Mesothelial cell of epicardium (in vitro differentiated cells): ENCODE data around the gene C22orf42. TPM values are rescaled to one million over a fixed set of nuclear protein-coding genes. Genes with fewer than 3 reads are reported as not detected.

Source experiments
- DNase-seq, 2 experiments: peaks; one replicate each; pipeline ENCODE4 v3.0.0; 2021; ENCODE audit warnings: low spot score in 2 of 2; ENCODE audit not compliant: unreplicated experiment in 2 of 2
- H3K27ac Mint-ChIP-seq: 2 replicates; pipeline ENCODE4 v1.8.0; 2021; ENCODE audit warnings: mixed read lengths
- H3K27me3 Mint-ChIP-seq: 2 replicates; pipeline ENCODE4 v1.8.0; 2021; ENCODE audit warnings: low read depth, mixed read lengths
- H3K36me3 Mint-ChIP-seq: 2 replicates; pipeline ENCODE4 v1.8.0; 2021; ENCODE audit warnings: mixed read lengths
- H3K4me1 Mint-ChIP-seq: 2 replicates; pipeline ENCODE4 v1.8.0; 2021; ENCODE audit warnings: mixed read lengths
- H3K4me3 Mint-ChIP-seq: 2 replicates; pipeline ENCODE4 v1.8.0; 2021; ENCODE audit warnings: mild to moderate bottlenecking, moderate library complexity, mixed read lengths
- H3K9me3 Mint-ChIP-seq: 2 replicates; pipeline ENCODE4 v1.8.0; 2021; ENCODE audit warnings: mixed read lengths
- total RNA-seq: library from RNA; stranded (reverse); gene quantifications from 3 replicates; pipeline ENCODE4 v1.2.1, GENCODE V29; 2021
- TF ChIP-seq, protein P1 (sequence below): fragments of 200-600 bp; sonication (generic); IDR thresholded peaks from one replicate; pipeline ENCODE4 v1.5.0; 2021; ENCODE audit warnings: antibody characterized with exemption; ENCODE audit not compliant: unreplicated experiment

Gene C22orf42
- total RNA-seq, 1 donor from 2014 or later, result not detected

DNA sequence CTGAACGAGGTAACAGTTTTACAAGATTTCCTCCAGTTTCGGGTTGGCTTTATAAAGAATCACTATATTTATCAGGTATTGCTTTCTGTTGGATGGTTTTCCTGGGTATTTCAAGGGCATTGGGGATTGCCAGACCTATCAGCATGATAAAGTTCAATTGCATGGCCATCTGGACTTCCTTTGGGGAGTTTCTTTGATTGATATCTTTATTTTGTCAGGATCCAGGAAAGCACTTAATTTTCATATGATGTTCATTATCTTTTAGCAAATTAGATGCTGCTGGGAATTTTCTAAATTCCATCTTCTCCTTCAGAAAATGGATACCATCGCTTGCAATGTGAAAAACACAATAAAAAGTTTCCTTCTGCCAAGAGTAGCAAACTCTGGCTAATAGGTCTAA lies 24.5 kb upstream of the C22orf42 start:
- no peaks in the 10 kb centered on the region for H3K9me3 Mint-ChIP-seq
- no peak overlapping the region for H3K27ac Mint-ChIP-seq
- no peaks in the 10 kb centered on the region for H3K36me3 Mint-ChIP-seq
- no peak overlapping the region for H3K4me3 Mint-ChIP-seq
- peaks cover 41% of the 10 kb centered on the region for H3K27me3 Mint-ChIP-seq
- TF ChIP-seq, protein P1, sequence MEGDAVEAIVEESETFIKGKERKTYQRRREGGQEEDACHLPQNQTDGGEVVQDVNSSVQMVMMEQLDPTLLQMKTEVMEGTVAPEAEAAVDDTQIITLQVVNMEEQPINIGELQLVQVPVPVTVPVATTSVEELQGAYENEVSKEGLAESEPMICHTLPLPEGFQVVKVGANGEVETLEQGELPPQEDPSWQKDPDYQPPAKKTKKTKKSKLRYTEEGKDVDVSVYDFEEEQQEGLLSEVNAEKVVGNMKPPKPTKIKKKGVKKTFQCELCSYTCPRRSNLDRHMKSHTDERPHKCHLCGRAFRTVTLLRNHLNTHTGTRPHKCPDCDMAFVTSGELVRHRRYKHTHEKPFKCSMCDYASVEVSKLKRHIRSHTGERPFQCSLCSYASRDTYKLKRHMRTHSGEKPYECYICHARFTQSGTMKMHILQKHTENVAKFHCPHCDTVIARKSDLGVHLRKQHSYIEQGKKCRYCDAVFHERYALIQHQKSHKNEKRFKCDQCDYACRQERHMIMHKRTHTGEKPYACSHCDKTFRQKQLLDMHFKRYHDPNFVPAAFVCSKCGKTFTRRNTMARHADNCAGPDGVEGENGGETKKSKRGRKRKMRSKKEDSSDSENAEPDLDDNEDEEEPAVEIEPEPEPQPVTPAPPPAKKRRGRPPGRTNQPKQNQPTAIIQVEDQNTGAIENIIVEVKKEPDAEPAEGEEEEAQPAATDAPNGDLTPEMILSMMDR, result no peak
- DNase-seq, result no peak
- no peaks in the 10 kb centered on the region for H3K4me1 Mint-ChIP-seq

DNA sequence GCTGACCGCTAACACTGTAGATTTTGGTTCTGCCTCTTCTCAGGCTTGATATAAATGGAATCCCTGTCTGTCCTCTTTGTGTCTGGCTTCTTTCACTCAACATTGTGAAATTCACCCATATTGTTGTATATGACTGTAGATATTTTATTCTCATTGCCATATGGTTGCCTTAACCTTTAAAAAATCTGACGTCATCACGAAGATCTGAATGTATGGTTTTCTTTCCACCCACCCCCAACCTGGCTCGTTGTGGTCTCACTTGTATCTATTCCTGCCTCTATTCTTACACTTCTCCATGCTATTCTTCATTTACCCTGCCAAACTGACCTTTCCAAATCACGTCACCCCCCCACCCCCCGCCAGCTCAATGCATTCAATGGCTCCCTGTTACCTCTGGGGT lies 21.9 kb upstream of the C22orf42 start:
- no peak overlapping the region for H3K27ac Mint-ChIP-seq
- H3K36me3 Mint-ChIP-seq, result no peaks in the 10 kb centered on the region
- no peak overlapping the region for H3K4me3 Mint-ChIP-seq
- TF ChIP-seq, protein P1, result no peak
- no peaks in the 10 kb centered on the region for H3K4me1 Mint-ChIP-seq
- DNase-seq, result no peak
- H3K9me3 Mint-ChIP-seq, result no peaks in the 10 kb centered on the region
- H3K27me3 Mint-ChIP-seq, result peaks cover 50% of the 10 kb centered on the region

DNA sequence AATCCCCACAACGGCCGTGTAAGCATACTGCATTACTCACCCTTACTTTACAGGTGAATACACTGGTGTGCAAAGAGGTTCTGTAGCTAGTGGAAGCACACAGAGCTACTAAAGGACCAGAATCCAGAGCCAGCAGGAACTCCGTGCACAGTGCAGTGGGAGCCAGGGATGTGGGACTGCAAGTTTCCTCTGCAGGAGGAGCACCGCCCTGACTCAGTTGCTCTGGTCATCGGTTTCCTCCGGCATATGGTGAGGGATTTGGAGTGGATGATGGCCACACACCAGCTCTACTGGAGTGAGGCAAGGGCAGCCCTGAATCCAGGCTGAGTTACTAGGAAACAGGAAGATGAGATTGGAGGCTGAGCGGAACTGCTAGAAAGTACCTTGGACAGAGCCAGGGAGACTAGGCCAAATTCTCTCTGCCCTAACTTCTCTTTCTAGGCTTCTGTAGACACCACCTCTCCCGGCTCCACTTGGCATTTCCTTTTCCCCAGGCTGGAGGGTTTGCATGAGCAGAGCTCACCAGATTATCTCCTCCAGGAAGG lies 18.2 kb upstream of the C22orf42 start:
- Mint-ChIP-seq H3K36me3 (no peaks in the 10 kb centered on the region), H3K9me3 (no peaks in the 10 kb centered on the region), H3K27ac (no peak overlapping the region), H3K27me3 (peaks cover 68% of the 10 kb centered on the region), H3K4me3 (no peak overlapping the region), H3K4me1 (no peaks in the 10 kb centered on the region)
- DNase-seq, result no peak
- TF ChIP-seq, protein P1, result no peak

DNA sequence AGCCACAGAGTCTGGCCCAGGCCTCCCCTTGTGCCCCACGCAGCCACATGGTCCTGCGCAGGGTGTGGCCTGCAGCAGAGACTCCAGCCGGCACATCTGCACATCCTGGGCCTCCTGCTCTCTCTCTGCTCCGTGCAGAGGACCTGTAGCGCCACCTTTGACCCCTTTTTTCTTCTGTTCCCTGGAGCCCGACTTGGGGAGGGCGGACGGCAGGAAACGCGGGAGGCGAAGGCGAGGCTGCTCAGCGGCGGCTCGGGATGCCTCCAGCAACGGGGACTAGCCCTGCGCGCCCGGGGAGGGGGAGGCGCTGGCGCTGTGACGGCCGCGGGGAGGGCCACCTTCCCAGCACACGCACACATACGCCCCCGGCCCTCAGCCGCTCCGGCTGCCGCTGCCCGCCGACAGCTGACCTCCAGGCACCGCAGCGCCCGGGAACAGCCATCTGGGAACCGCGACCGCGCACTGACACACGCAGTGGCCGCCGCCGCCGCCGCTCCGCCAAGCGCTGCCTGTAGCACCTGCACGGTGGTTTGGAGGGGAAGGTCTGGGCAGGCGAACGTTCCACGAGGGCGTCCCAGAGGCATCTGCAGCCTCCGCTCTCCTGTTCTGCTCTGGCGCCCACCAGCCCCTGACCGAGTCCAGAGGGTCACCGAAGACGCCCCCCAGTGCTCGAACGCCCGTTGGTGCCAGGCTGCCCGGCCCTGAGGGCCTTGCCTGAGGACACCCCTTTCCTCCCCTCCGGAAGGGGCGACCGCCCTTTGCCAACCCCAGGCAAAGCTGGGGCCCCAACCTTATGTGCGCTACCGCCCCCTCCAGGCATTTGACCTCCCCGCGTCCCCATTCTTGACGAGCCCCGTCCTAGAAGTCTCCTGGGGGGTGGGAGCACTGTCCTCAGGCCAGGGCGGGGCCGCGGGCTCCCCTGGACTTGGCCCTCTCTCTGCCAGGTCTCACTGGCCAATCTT lies 16.9 kb upstream of the C22orf42 start:
- H3K9me3 Mint-ChIP-seq, result no peaks in the 10 kb centered on the region
- TF ChIP-seq, protein P1, result no peak
- peaks cover 76% of the 10 kb centered on the region for H3K27me3 Mint-ChIP-seq
- no peaks in the 10 kb centered on the region for H3K4me1 Mint-ChIP-seq
- H3K36me3 Mint-ChIP-seq, result no peaks in the 10 kb centered on the region
- H3K4me3 Mint-ChIP-seq, result no peak overlapping the region
- DNase-seq, result no peak
- no peak overlapping the region for H3K27ac Mint-ChIP-seq

DNA sequence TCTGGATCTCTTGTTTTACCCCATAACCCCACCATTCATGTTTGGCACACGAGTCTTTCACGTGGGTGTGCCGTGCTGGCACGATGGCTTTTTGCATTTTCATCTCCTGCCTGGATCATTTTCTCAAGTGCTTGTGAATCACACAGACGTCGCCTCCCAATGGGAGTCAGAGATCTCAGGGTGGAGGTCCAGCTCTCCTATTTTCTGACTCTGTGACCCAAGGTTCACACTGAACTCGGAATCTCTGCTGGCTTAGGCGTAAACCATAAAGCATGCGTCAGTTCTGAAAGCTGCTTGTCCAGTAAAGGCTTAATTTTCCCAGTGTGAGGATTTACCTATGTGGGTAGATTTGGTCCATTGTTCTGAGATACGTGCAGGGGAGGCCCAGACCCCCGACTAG lies 16.0 kb upstream of the C22orf42 start:
- TF ChIP-seq, protein P1, result no peak
- Mint-ChIP-seq H3K9me3 (no peaks in the 10 kb centered on the region), H3K4me1 (no peaks in the 10 kb centered on the region), H3K4me3 (no peak overlapping the region), H3K36me3 (no peaks in the 10 kb centered on the region), H3K27ac (no peak overlapping the region), H3K27me3 (peaks cover 80% of the 10 kb centered on the region)
- DNase-seq, result no peak
